ENCODE measurements around the gene AP1AR. TPM values are rescaled to one million over a fixed set of nuclear protein-coding genes. Genes with fewer than 3 reads are reported as not detected.

Gene AP1AR
- total RNA-seq, 1 experiment from 2014 or later = 22.4 TPM

DNA sequence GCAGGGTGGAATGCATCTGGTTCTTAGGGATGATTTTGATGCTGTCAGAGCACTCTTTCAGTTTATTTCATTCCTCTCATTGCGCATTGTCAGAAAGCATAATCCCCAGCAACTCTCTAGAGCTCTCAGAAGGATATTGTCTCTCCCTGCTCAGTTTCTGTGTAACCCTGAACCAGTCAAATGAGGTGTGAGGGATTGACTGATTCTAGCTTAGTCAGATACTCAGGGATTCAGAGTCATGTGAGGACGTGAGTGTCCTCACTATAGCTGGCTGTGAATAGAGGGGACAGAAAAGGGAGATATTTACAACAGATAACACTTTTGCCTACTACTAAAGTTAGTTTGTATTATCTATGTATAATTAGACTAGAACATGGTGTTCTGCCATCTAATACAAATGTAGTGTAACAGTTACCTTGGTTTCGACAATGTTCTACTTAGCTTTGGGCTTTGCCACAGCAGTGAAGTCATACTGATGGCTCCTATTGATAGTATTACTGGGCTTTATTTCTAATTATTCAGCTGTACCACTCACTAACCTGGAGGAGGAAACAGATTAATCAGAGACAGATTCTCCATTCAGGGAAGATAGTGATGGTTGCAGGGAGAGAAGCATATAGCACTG lies 19.5 kb downstream of the AP1AR start:
- ChIA-PET POLR2A (no interaction called here), CTCF (no interaction called here)
- no peak overlapping the region for H3K4me3 Mint-ChIP-seq
- no peak for ATAC-seq
- no peak for DNase-seq (ENCODE audit: low spot score)
- no peaks in the 10 kb centered on the region for H3K27me3 Mint-ChIP-seq (ENCODE audit: low read depth)
- H3K36me3 Mint-ChIP-seq = peaks cover 7% of the 10 kb centered on the region
- H3K9me3 Mint-ChIP-seq = peaks cover 3% of the 10 kb centered on the region; the same call in 1 of the 2 replicates
- H3K27ac Mint-ChIP-seq = no peak overlapping the region
- TF ChIP-seq HMGA2 (CRISPR knock-in tag; IDR thresholded peaks at IDR 0.05) (no peak), ATF6 (CRISPR knock-in tag; IDR thresholded peaks at IDR 0.05) (no peak), TP53 (CRISPR knock-in tag; IDR thresholded peaks at IDR 0.05) (no peak), SMAD4 (CRISPR knock-in tag; IDR thresholded peaks at IDR 0.05) (no peak), ZNF671 (CRISPR knock-in tag; IDR thresholded peaks at IDR 0.05) (no peak), SP1 (CRISPR knock-in tag; conservative IDR thresholded peaks at IDR 0.05) (no peak), ETV6 (CRISPR knock-in tag; IDR thresholded peaks at IDR 0.05) (no peak), KAT7 (CRISPR knock-in tag; IDR thresholded peaks at IDR 0.05; ENCODE audit: borderline replicate concordance) (no peak), PRDM15 (CRISPR knock-in tag; IDR thresholded peaks at IDR 0.05) (no peak), RELA (CRISPR knock-in tag; IDR thresholded peaks at IDR 0.05; ENCODE audit: borderline replicate concordance) (no peak), OVOL2 (CRISPR knock-in tag; IDR thresholded peaks at IDR 0.05; ENCODE audit: borderline replicate concordance) (no peak)
- TF ChIP-seq, protein P1, sequence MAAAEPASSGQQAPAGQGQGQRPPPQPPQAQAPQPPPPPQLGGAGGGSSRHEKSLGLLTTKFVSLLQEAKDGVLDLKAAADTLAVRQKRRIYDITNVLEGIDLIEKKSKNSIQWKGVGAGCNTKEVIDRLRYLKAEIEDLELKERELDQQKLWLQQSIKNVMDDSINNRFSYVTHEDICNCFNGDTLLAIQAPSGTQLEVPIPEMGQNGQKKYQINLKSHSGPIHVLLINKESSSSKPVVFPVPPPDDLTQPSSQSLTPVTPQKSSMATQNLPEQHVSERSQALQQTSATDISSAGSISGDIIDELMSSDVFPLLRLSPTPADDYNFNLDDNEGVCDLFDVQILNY (CRISPR knock-in tag; IDR thresholded peaks at IDR 0.05) = no peak
- peaks cover 25% of the 10 kb centered on the region for H3K4me1 Mint-ChIP-seq

- no peak for DNase-seq (ENCODE audit: low spot score)
- Mint-ChIP-seq H3K9me3 (peaks cover 3% of the 10 kb centered on the region; the same call in 1 of the 2 replicates), H3K4me3 (no peak overlapping the region), H3K36me3 (peaks cover 7% of the 10 kb centered on the region), H3K27me3 (ENCODE audit: low read depth) (no peaks in the 10 kb centered on the region), H3K27ac (no peak overlapping the region), H3K4me1 (peaks cover 19% of the 10 kb centered on the region)
- CTCF ChIA-PET = no interaction called here
- ATAC-seq = no peak
- POLR2A ChIA-PET = no interaction called here
- no peak for TF ChIP-seq TP53 (CRISPR knock-in tag; IDR thresholded peaks at IDR 0.05)
- no peak for TF ChIP-seq ERG (CRISPR knock-in tag; IDR thresholded peaks at IDR 0.05)
- TF ChIP-seq ATF1 (CRISPR knock-in tag; IDR thresholded peaks at IDR 0.05) = no peak
- TF ChIP-seq SMAD4 (CRISPR knock-in tag; IDR thresholded peaks at IDR 0.05) = no peak
- TF ChIP-seq ZNF263 (CRISPR knock-in tag; IDR thresholded peaks at IDR 0.05; ENCODE audit: low read depth) = no peak
- no peak for TF ChIP-seq CBFB (CRISPR knock-in tag; IDR thresholded peaks at IDR 0.05; ENCODE audit: low read depth)
- no peak for TF ChIP-seq MLX (CRISPR knock-in tag; IDR thresholded peaks at IDR 0.05)
- no peak for TF ChIP-seq HMGXB4 (CRISPR knock-in tag; IDR thresholded peaks at IDR 0.05)
- no peak for TF ChIP-seq E2F4 (CRISPR knock-in tag; IDR thresholded peaks at IDR 0.05; ENCODE audit: borderline replicate concordance, low read depth)
- TF ChIP-seq ZMAT4 (CRISPR knock-in tag; IDR thresholded peaks at IDR 0.05) = no peak
- TF ChIP-seq ZNF423 (CRISPR knock-in tag; IDR thresholded peaks at IDR 0.05) = no peak
Measured at GRCh38 chr4:112252234-112252633, 20.6 kb downstream of the AP1AR start.

Measured in WTC11 (cell line).